Fibroblast of lung (primary cell): ENCODE data around the gene NRSN2. TPM values are rescaled to one million over a fixed set of nuclear protein-coding genes. Genes with fewer than 3 reads are reported as not detected.
A peak's percentile ranks its signal among the peaks of the same experiment; 100 is the strongest.

ENCODE experiments used
- DNase-seq, 2 donors: peaks; one replicate each; pipeline versions ENCODE4 v3.0.0 to v3.0.0-alpha.2; 2010; ENCODE audit warnings: low read depth in 2 of 2
- H2AFZ ChIP-seq: 2 replicates; pipeline ENCODE4 v1.5.1; 2012; ENCODE audit warnings: low read length, control low read depth, inconsistent platforms
- H3K27ac ChIP-seq: 2 replicates; pipeline ENCODE4 v1.5.1; 2011; ENCODE audit warnings: low read length, control low read depth; ENCODE audit not compliant: insufficient read depth
- H3K27me3 ChIP-seq: 2 replicates; pipeline ENCODE4 v1.5.1; 2011; ENCODE audit warnings: mild to moderate bottlenecking, low read length; ENCODE audit not compliant: control insufficient read depth, insufficient read depth
- H3K36me3 ChIP-seq: 2 replicates; pipeline ENCODE4 v1.5.1; 2011; ENCODE audit warnings: low read length; ENCODE audit not compliant: control insufficient read depth, insufficient read depth
- H3K4me1 ChIP-seq: 2 replicates; pipeline ENCODE4 v1.5.1; 2011; ENCODE audit warnings: low read length; ENCODE audit not compliant: control insufficient read depth, insufficient read depth; ENCODE audit errors: extremely low read depth
- H3K4me2 ChIP-seq: 2 replicates; pipeline ENCODE4 v1.5.1; 2011; ENCODE audit warnings: low read length, control low read depth; ENCODE audit not compliant: insufficient read depth; ENCODE audit errors: extremely low read depth
- H3K4me3 ChIP-seq, 4 experiments: fragments of 200-600 bp in 1 of 4; sonication (generic) in 1 of 4; replicated peaks in 1 of 4; 2 replicates each; pipeline ENCODE4 v1.5.1; 2011 to 2016; ENCODE audit warnings: low read length in 4 of 4, low read depth in 3 of 4, mild to moderate bottlenecking in 3 of 4, control low read depth in 2 of 4, inconsistent platforms in 1 of 4, mixed read lengths in 1 of 4; ENCODE audit not compliant: insufficient read depth in 1 of 4; ENCODE audit errors: control extremely low read depth in 1 of 4
- H3K79me2 ChIP-seq: 2 replicates; pipeline ENCODE4 v1.5.1; 2012; ENCODE audit warnings: mild to moderate bottlenecking, low read length, inconsistent platforms; ENCODE audit not compliant: control insufficient read depth, insufficient read depth
- H3K9ac ChIP-seq: 2 replicates; pipeline ENCODE4 v1.5.1; 2011; ENCODE audit warnings: mild to moderate bottlenecking, low read length, control low read depth; ENCODE audit not compliant: insufficient read depth
- H3K9me3 ChIP-seq: 2 replicates; pipeline ENCODE4 v1.5.1; 2012; ENCODE audit warnings: low read depth, low read length; ENCODE audit not compliant: control insufficient read depth, insufficient read depth
- H4K20me1 ChIP-seq: 2 replicates; pipeline ENCODE4 v1.5.1; 2011; ENCODE audit warnings: low read length; ENCODE audit not compliant: control insufficient read depth, insufficient read depth; ENCODE audit errors: extremely low read depth
- CTCF ChIP-seq, 2 donors: IDR thresholded peaks in 1 of 2; conservative IDR thresholded peaks in 1 of 2; 1 replicate in 1 of 2; 2 replicates in 1 of 2; pipeline ENCODE4 v1.5.1; 2011 to 2012; ENCODE audit warnings: low read length in 2 of 2, control low read depth in 1 of 2, inconsistent platforms in 1 of 2, low read depth in 1 of 2, mild to moderate bottlenecking in 1 of 2
- EZH2 ChIP-seq: IDR thresholded peaks from 2 replicates; pipeline ENCODE4 v1.5.1; 2012; ENCODE audit warnings: low read length, control low read depth, mild to moderate bottlenecking; ENCODE audit errors: missing control alignments
- polyA plus RNA-seq, 2 donors: library from polyadenylated mRNA; depleted of rRNA in 1 of 2; stranded (reverse) in 1 of 2; unstranded in 1 of 2; fragments of >200 nt; gene quantifications; 2 replicates each; pipeline ENCODE4 v1.2.1, GENCODE V29; 2011 to 2012; ENCODE audit warnings: missing spikeins in 1 of 2
- total RNA-seq: library from RNA; depleted of rRNA; stranded (reverse); fragments of >200 nt; gene quantifications from 2 replicates; pipeline ENCODE4 v1.2.1, GENCODE V29; 2014

NRSN2 gene
- total and polyA plus RNA-seq, 2 donors (not counting 1 experiment from before 2014, with no cell fraction given): 34.5 to 60.5 TPM

GRCh38 chr20:347640-348484 lies 951 bp downstream of the NRSN2 start:
- peak; percentile 93 to 96 for DNase-seq
- H3K9me3 ChIP-seq: no peaks in the 10 kb centered on the region
- H3K4me1 ChIP-seq: peaks cover 7% of the 10 kb centered on the region
- peak overlapping the region; percentile 62 to 89 (median 76) for H3K4me3 ChIP-seq
- H2AFZ ChIP-seq: peak overlapping the region; percentile 73
- H3K27me3 ChIP-seq: no peaks in the 10 kb centered on the region
- H3K79me2 ChIP-seq: peaks cover 8% of the 10 kb centered on the region
- peaks cover 10% of the 10 kb centered on the region for H3K36me3 ChIP-seq
- TF ChIP-seq CTCF (conservative IDR thresholded peaks at IDR 0.05 in 1 of 2, IDR thresholded peaks at IDR 0.05 in 1 of 2; ENCODE audit: low read depth in 1 of 2, low read length in 2 of 2): no peak
- no peak for TF ChIP-seq EZH2
- peak overlapping the region; percentile 78 for H3K9ac ChIP-seq
- H3K27ac ChIP-seq: peak overlapping the region; percentile 95
- no peaks in the 10 kb centered on the region for H4K20me1 ChIP-seq
- peak overlapping the region; percentile 98 for H3K4me2 ChIP-seq

- peaks cover 16% of the 10 kb centered on the region for H3K36me3 ChIP-seq
- no peak overlapping the region for H3K9ac ChIP-seq
- H3K9me3 ChIP-seq: no peaks in the 10 kb centered on the region
- H3K27me3 ChIP-seq: no peaks in the 10 kb centered on the region
- H4K20me1 ChIP-seq: no peaks in the 10 kb centered on the region
- TF ChIP-seq CTCF (conservative IDR thresholded peaks at IDR 0.05 in 1 of 2, IDR thresholded peaks at IDR 0.05 in 1 of 2; ENCODE audit: low read depth in 1 of 2, low read length in 2 of 2) (no peak), EZH2 (no peak)
- no peak for DNase-seq
- no peak overlapping the region for H3K27ac ChIP-seq
- peak overlapping the region in 2 of 4 experiments; percentile 70 to 89 for H3K4me3 ChIP-seq
- no peak overlapping the region for H2AFZ ChIP-seq
- H3K4me1 ChIP-seq: peaks cover 7% of the 10 kb centered on the region
- peak overlapping the region; percentile 98 for H3K4me2 ChIP-seq
- peaks cover 8% of the 10 kb centered on the region for H3K79me2 ChIP-seq
These were observed 2.3 kb downstream of the NRSN2 start for GRCh38 chr20:348972-349841.

- Histone ChIP-seq H3K27ac (no peak overlapping the region), H2AFZ (no peak overlapping the region), H3K9me3 (no peaks in the 10 kb centered on the region), H3K9ac (no peak overlapping the region), H3K4me2 (no peak overlapping the region), H4K20me1 (no peaks in the 10 kb centered on the region), H3K27me3 (no peaks in the 10 kb centered on the region), H3K4me3 (no peak overlapping the region), H3K4me1 (peaks cover 5% of the 10 kb centered on the region), H3K36me3 (peaks cover 16% of the 10 kb centered on the region), H3K79me2 (peaks cover 8% of the 10 kb centered on the region)
- DNase-seq: no peak
- TF ChIP-seq EZH2 (no peak), CTCF (conservative IDR thresholded peaks at IDR 0.05 in 1 of 2, IDR thresholded peaks at IDR 0.05 in 1 of 2; ENCODE audit: low read depth in 1 of 2, low read length in 2 of 2) (no peak)
These were observed 6.3 kb downstream of the NRSN2 start for GRCh38 chr20:353166-353565.
